HEK293 (cell line): ENCODE results near the gene KXD1.

Source experiments
- BCL11B ChIP-seq: fragments of 450-650 bp; formaldehyde crosslinking; IDR thresholded peaks from 2 replicates; pipeline ENCODE4 v1.5.1; 2016; ENCODE audit warnings: low read depth, missing biosample characterization, missing genetic modification characterization
- GLI4 ChIP-seq: fragments of 450-650 bp; formaldehyde crosslinking; IDR thresholded peaks from 2 replicates; pipeline ENCODE4 v1.5.1; 2016; ENCODE audit warnings: missing biosample characterization, missing genetic modification characterization
- GLIS2 ChIP-seq: fragments of 450-650 bp; formaldehyde crosslinking; IDR thresholded peaks from 2 replicates; pipeline ENCODE4 v1.5.1; 2016; ENCODE audit warnings: missing biosample characterization, missing genetic modification characterization
- HOXC10 ChIP-seq: sonication (generic); formaldehyde crosslinking; IDR thresholded peaks from 2 replicates; pipeline ENCODE4 v1.8.1; 2023; ENCODE audit warnings: mild to moderate bottlenecking, missing genetic modification reagents
- SCRT1 ChIP-seq: fragments of 450-650 bp; formaldehyde crosslinking; IDR thresholded peaks from 2 replicates; pipeline ENCODE4 v1.5.1; 2016; ENCODE audit warnings: missing biosample characterization, missing genetic modification characterization, borderline replicate concordance
- TSHZ1 ChIP-seq: fragments of 450-650 bp; formaldehyde crosslinking; IDR thresholded peaks from 2 replicates; pipeline ENCODE4 v1.5.1; 2016; ENCODE audit warnings: missing biosample characterization, missing genetic modification characterization, borderline replicate concordance
- WT1 ChIP-seq: fragments of 450-650 bp; formaldehyde crosslinking; IDR thresholded peaks from 2 replicates; pipeline ENCODE4 v1.5.1; 2016; ENCODE audit warnings: missing biosample characterization, missing genetic modification characterization
- ZBTB8A ChIP-seq: fragments of 450-650 bp; formaldehyde crosslinking; IDR thresholded peaks from 2 replicates; pipeline ENCODE4 v1.5.1; 2016; ENCODE audit warnings: missing biosample characterization, missing genetic modification characterization
- ZNF16 ChIP-seq: fragments of 450-650 bp; formaldehyde crosslinking; IDR thresholded peaks from 2 replicates; pipeline ENCODE4 v1.5.1; 2016; ENCODE audit warnings: low read depth, missing biosample characterization, missing genetic modification characterization
- ZNF174 ChIP-seq: fragments of 450-650 bp; formaldehyde crosslinking; IDR thresholded peaks from 2 replicates; pipeline ENCODE4 v1.5.0; 2017; ENCODE audit warnings: missing biosample characterization, mild to moderate bottlenecking, missing genetic modification characterization
- ZNF175 ChIP-seq: fragments of 450-650 bp; formaldehyde crosslinking; IDR thresholded peaks from 2 replicates; pipeline ENCODE4 v1.5.1; 2016; ENCODE audit warnings: missing biosample characterization, missing genetic modification characterization
- ZNF211 ChIP-seq: fragments of 450-650 bp; formaldehyde crosslinking; IDR thresholded peaks from 2 replicates; pipeline ENCODE4 v1.5.1; 2016; ENCODE audit warnings: low read depth, missing biosample characterization, missing genetic modification characterization
- ZNF391 ChIP-seq: fragments of 450-650 bp; formaldehyde crosslinking; IDR thresholded peaks from 2 replicates; pipeline ENCODE4 v1.5.1; 2016; ENCODE audit warnings: low read depth, missing biosample characterization, missing genetic modification characterization, borderline replicate concordance
- ZNF530 ChIP-seq: fragments of 450-650 bp; formaldehyde crosslinking; IDR thresholded peaks from 2 replicates; pipeline ENCODE4 v1.5.1; 2016; ENCODE audit warnings: low read depth, missing biosample characterization, missing genetic modification characterization
- ZNF623 ChIP-seq: fragments of 450-650 bp; formaldehyde crosslinking; IDR thresholded peaks from 2 replicates; pipeline ENCODE4 v1.5.1; 2016; ENCODE audit warnings: missing biosample characterization, missing genetic modification characterization
- ZNF624 ChIP-seq: fragments of 450-650 bp; formaldehyde crosslinking; IDR thresholded peaks from 2 replicates; pipeline ENCODE4 v1.5.1; 2017; ENCODE audit warnings: missing biosample characterization, missing genetic modification characterization
- ZNF626 ChIP-seq: fragments of 450-650 bp; sonication (Bioruptor Pico); formaldehyde crosslinking; IDR thresholded peaks from 2 replicates; pipeline ENCODE4 v1.5.1; 2018; ENCODE audit warnings: missing biosample characterization, missing genetic modification characterization, inconsistent platforms
- ZNF658 ChIP-seq: fragments of 450-650 bp; formaldehyde crosslinking; IDR thresholded peaks from 2 replicates; pipeline ENCODE4; 2016; ENCODE audit warnings: missing biosample characterization, missing genetic modification characterization
- ZNF776 ChIP-seq: fragments of 450-650 bp; formaldehyde crosslinking; IDR thresholded peaks from 2 replicates; pipeline ENCODE4 v1.5.0; 2017; ENCODE audit warnings: missing biosample characterization, missing genetic modification characterization, borderline replicate concordance
- ZNF843 ChIP-seq: fragments of 450-650 bp; formaldehyde crosslinking; IDR thresholded peaks from 2 replicates; pipeline ENCODE4 v1.5.1; 2016; ENCODE audit warnings: missing biosample characterization, missing genetic modification characterization
- ZSCAN23 ChIP-seq: fragments of 450-650 bp; formaldehyde crosslinking; IDR thresholded peaks from 2 replicates; pipeline ENCODE4 v1.5.1; 2016; ENCODE audit warnings: missing biosample characterization, missing genetic modification characterization
- TF ChIP-seq, protein P1 (sequence below): fragments of 450-650 bp; formaldehyde crosslinking; IDR thresholded peaks from 2 replicates; pipeline ENCODE4 v1.5.1; 2016; ENCODE audit warnings: missing biosample characterization, missing genetic modification characterization, borderline replicate concordance
- TF ChIP-seq, protein P2 (sequence below): fragments of 450-650 bp; formaldehyde crosslinking; IDR thresholded peaks from 2 replicates; pipeline ENCODE4 v1.5.1; 2016; ENCODE audit warnings: missing biosample characterization, missing genetic modification characterization
- TF ChIP-seq, protein P3 (sequence below): fragments of 450-650 bp; formaldehyde crosslinking; IDR thresholded peaks from 2 replicates; pipeline ENCODE4 v1.5.1; 2017; ENCODE audit warnings: missing biosample characterization, mild to moderate bottlenecking, missing genetic modification characterization, moderate library complexity
- TF ChIP-seq, protein P4 (sequence below): fragments of 450-650 bp; formaldehyde crosslinking; IDR thresholded peaks from 2 replicates; pipeline ENCODE4 v1.5.1; 2016; ENCODE audit warnings: missing biosample characterization, missing genetic modification characterization

The KXD1 gene

GRCh38 chr19:18557411-18558201, at the start of gene KXD1 (continued):
- TF ChIP-seq, protein P1, sequence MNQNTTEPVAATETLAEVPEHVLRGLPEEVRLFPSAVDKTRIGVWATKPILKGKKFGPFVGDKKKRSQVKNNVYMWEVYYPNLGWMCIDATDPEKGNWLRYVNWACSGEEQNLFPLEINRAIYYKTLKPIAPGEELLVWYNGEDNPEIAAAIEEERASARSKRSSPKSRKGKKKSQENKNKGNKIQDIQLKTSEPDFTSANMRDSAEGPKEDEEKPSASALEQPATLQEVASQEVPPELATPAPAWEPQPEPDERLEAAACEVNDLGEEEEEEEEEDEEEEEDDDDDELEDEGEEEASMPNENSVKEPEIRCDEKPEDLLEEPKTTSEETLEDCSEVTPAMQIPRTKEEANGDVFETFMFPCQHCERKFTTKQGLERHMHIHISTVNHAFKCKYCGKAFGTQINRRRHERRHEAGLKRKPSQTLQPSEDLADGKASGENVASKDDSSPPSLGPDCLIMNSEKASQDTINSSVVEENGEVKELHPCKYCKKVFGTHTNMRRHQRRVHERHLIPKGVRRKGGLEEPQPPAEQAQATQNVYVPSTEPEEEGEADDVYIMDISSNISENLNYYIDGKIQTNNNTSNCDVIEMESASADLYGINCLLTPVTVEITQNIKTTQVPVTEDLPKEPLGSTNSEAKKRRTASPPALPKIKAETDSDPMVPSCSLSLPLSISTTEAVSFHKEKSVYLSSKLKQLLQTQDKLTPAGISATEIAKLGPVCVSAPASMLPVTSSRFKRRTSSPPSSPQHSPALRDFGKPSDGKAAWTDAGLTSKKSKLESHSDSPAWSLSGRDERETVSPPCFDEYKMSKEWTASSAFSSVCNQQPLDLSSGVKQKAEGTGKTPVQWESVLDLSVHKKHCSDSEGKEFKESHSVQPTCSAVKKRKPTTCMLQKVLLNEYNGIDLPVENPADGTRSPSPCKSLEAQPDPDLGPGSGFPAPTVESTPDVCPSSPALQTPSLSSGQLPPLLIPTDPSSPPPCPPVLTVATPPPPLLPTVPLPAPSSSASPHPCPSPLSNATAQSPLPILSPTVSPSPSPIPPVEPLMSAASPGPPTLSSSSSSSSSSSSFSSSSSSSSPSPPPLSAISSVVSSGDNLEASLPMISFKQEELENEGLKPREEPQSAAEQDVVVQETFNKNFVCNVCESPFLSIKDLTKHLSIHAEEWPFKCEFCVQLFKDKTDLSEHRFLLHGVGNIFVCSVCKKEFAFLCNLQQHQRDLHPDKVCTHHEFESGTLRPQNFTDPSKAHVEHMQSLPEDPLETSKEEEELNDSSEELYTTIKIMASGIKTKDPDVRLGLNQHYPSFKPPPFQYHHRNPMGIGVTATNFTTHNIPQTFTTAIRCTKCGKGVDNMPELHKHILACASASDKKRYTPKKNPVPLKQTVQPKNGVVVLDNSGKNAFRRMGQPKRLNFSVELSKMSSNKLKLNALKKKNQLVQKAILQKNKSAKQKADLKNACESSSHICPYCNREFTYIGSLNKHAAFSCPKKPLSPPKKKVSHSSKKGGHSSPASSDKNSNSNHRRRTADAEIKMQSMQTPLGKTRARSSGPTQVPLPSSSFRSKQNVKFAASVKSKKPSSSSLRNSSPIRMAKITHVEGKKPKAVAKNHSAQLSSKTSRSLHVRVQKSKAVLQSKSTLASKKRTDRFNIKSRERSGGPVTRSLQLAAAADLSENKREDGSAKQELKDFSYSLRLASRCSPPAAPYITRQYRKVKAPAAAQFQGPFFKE (tag by site-specific recombination), result no peak
- TF ChIP-seq ZNF776 (tag by site-specific recombination), result no peak
- no peak for TF ChIP-seq BCL11B (tag by site-specific recombination)
- 0 out of 2 replicates have a peak, but pooled peaks have one; percentile 25 for TF ChIP-seq ZNF391
- TF ChIP-seq, protein P2, sequence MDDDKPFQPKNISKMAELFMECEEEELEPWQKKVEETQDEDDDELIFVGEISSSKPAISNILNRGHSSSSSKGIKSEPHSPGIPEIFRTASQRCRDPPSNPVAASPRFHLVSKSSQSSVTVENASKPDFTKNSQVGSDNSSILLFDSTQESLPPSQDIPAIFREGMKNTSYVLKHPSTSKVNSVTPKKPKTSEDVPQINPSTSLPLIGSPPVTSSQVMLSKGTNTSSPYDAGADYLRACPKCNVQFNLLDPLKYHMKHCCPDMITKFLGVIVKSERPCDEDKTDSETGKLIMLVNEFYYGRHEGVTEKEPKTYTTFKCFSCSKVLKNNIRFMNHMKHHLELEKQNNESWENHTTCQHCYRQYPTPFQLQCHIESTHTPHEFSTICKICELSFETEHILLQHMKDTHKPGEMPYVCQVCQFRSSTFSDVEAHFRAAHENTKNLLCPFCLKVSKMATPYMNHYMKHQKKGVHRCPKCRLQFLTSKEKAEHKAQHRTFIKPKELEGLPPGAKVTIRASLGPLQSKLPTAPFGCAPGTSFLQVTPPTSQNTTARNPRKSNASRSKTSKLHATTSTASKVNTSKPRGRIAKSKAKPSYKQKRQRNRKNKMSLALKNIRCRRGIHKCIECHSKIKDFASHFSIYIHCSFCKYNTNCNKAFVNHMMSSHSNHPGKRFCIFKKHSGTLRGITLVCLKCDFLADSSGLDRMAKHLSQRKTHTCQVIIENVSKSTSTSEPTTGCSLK (tag by site-specific recombination), result no peak
- TF ChIP-seq ZNF211 (tag by site-specific recombination), result no peak
- no peak for TF ChIP-seq SCRT1 (tag by site-specific recombination)
- TF ChIP-seq ZNF843, result no peak
- peak; percentile 61; the same call in 1 of the 2 replicates for TF ChIP-seq GLI4 (tag by site-specific recombination)
- no peak for TF ChIP-seq ZNF530 (tag by site-specific recombination)
- peak; percentile 61 for TF ChIP-seq ZBTB8A
- TF ChIP-seq HOXC10 (CRISPR knock-in tag), result no peak
- TF ChIP-seq ZNF174 (tag by site-specific recombination), result no peak
- no peak for TF ChIP-seq ZNF624 (tag by site-specific recombination)
- no peak for TF ChIP-seq TSHZ1
- TF ChIP-seq ZNF658 (tag by site-specific recombination), result no peak
- TF ChIP-seq GLIS2 (tag by site-specific recombination), result no peak
- TF ChIP-seq ZNF175 (tag by site-specific recombination), result no peak
- TF ChIP-seq ZNF623, result no peak
- TF ChIP-seq, protein P3, sequence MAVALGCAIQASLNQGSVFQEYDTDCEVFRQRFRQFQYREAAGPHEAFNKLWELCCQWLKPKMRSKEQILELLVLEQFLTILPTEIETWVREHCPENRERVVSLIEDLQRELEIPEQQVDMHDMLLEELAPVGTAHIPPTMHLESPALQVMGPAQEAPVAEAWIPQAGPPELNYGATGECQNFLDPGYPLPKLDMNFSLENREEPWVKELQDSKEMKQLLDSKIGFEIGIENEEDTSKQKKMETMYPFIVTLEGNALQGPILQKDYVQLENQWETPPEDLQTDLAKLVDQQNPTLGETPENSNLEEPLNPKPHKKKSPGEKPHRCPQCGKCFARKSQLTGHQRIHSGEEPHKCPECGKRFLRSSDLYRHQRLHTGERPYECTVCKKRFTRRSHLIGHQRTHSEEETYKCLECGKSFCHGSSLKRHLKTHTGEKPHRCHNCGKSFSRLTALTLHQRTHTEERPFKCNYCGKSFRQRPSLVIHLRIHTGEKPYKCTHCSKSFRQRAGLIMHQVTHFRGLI (tag by site-specific recombination), result no peak
- no peak for TF ChIP-seq ZNF626 (tag by site-specific recombination)
- TF ChIP-seq, protein P4, sequence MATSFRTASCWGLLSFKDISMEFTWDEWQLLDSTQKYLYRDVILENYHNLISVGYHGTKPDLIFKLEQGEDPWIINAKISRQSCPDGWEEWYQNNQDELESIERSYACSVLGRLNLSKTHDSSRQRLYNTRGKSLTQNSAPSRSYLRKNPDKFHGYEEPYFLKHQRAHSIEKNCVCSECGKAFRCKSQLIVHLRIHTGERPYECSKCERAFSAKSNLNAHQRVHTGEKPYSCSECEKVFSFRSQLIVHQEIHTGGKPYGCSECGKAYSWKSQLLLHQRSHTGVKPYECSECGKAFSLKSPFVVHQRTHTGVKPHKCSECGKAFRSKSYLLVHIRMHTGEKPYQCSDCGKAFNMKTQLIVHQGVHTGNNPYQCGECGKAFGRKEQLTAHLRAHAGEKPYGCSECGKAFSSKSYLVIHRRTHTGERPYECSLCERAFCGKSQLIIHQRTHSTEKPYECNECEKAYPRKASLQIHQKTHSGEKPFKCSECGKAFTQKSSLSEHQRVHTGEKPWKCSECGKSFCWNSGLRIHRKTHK (tag by site-specific recombination), result no peak
- TF ChIP-seq ZNF16, result no peak
- 0 out of 2 replicates have a peak, but pooled peaks have one; percentile 20 for TF ChIP-seq WT1 (tag by site-specific recombination)
- 0 out of 2 replicates have a peak, but pooled peaks have one; percentile 34 for TF ChIP-seq ZSCAN23 (tag by site-specific recombination)
